Kasumi-1 (cell line): Measurements from ENCODE around the gene ECEL1.

ENCODE experiments used
- DNase-seq, 2 experiments: peaks; one replicate each; lab custom pipeline; 2025; lab: John Stamatoyannopoulos, UW

Gene ECEL1

GRCh38 chr2:232522623-232523401 lies 35.2 kb upstream of the ECEL1 start:
- DNase-seq: no peak

GRCh38 chr2:232521959-232522622 lies 34.5 kb upstream of the ECEL1 start:
- no peak for DNase-seq

- no peak for DNase-seq
Measured at GRCh38 chr2:232521098-232521497, 33.5 kb upstream of the ECEL1 start.

GRCh38 chr2:232520489-232520888 lies 32.9 kb upstream of the ECEL1 start:
- no peak for DNase-seq

- DNase-seq: no peak
Measured at GRCh38 chr2:232519581-232520438, 32.2 kb upstream of the ECEL1 start, which contains the start of gene PRSS56. PRSS56 (plus strand) TSS chr2:232520388; CDS start chr2:232520599, 211 bp downstream.

GRCh38 chr2:232518844-232519243 lies 31.2 kb upstream of the ECEL1 start:
- no peak for DNase-seq

GRCh38 chr2:232516551-232516950 lies 28.9 kb upstream of the ECEL1 start:
- DNase-seq: no peak

- DNase-seq: no peak
Measured at GRCh38 chr2:232515639-232516038, 28.0 kb upstream of the ECEL1 start.

- DNase-seq: no peak
Measured at GRCh38 chr2:232513353-232513752, 25.7 kb upstream of the ECEL1 start.

- no peak for DNase-seq
Measured at GRCh38 chr2:232512602-232513001, 25.0 kb upstream of the ECEL1 start.

- no peak for DNase-seq
Measured at GRCh38 chr2:232511336-232511890, 23.8 kb upstream of the ECEL1 start.

GRCh38 chr2:232508251-232508650 lies 20.6 kb upstream of the ECEL1 start:
- no peak for DNase-seq

GRCh38 chr2:232506709-232507108 lies 19.1 kb upstream of the ECEL1 start:
- DNase-seq: no peak

- DNase-seq: no peak
Measured at GRCh38 chr2:232505856-232506255, 18.2 kb upstream of the ECEL1 start.

GRCh38 chr2:232504438-232504837 lies 16.8 kb upstream of the ECEL1 start:
- DNase-seq: no peak

GRCh38 chr2:232503809-232504323 lies 16.2 kb upstream of the ECEL1 start:
- DNase-seq: no peak

- no peak for DNase-seq
Measured at GRCh38 chr2:232502911-232503808, 15.5 kb upstream of the ECEL1 start.

GRCh38 chr2:232502511-232502910 lies 14.9 kb upstream of the ECEL1 start:
- no peak for DNase-seq

GRCh38 chr2:232501794-232502390 lies 14.3 kb upstream of the ECEL1 start:
- DNase-seq: no peak

- no peak for DNase-seq
Measured at GRCh38 chr2:232501331-232501771, 13.7 kb upstream of the ECEL1 start.
